Tibial nerve (tissue), 4 donors: Measurements from ENCODE around the gene ATG5. TPM values are rescaled to one million over a fixed set of nuclear protein-coding genes. Genes with fewer than 3 reads are reported as not detected.

ENCODE experiments used
- DNase-seq, 2 donors: peaks; one replicate each; pipeline ENCODE4 v3.0.0-alpha.2; 2019; ENCODE audit warnings: low spot score in 2 of 2
- H3K27ac ChIP-seq, 4 donors: fragments of 200-600 bp; sonication (generic) in 3 of 4; one replicate each; pipeline ENCODE4 v1.5.1; 2017 to 2019; ENCODE audit warnings: mild to moderate bottlenecking in 1 of 4
- H3K27me3 ChIP-seq, 2 donors: fragments of 200-600 bp; sonication (generic) in 1 of 2; one replicate each; pipeline versions ENCODE4 v1.5.1 to v1.6.0; 2017 to 2019
- H3K36me3 ChIP-seq, 3 donors: fragments of 200-600 bp; sonication (generic); one replicate each; pipeline ENCODE4 v1.5.1; 2018 to 2019
- H3K4me1 ChIP-seq, 4 donors: fragments of 200-600 bp; sonication (generic) in 3 of 4; one replicate each; pipeline ENCODE4 v1.5.1; 2017 to 2019
- H3K4me3 ChIP-seq, 4 donors: fragments of 200-600 bp; sonication (generic) in 3 of 4; one replicate each; pipeline ENCODE4 v1.5.1; 2017 to 2019; ENCODE audit warnings: mild to moderate bottlenecking in 1 of 4, moderate library complexity in 1 of 4
- H3K9me3 ChIP-seq, 4 donors: fragments of 200-600 bp; sonication (generic) in 3 of 4; one replicate each; pipeline ENCODE4 v1.5.1; 2017 to 2019
- CTCF ChIP-seq, 5 experiments: fragments of 200-600 bp in 3 of 5; fragments of 450-650 bp in 2 of 5; sonication (generic) in 3 of 5; IDR thresholded peaks; one replicate each; pipeline ENCODE4 v1.5.1; 2016 to 2019; ENCODE audit warnings: antibody characterized with exemption in 5 of 5, mild to moderate bottlenecking in 3 of 5, moderate library complexity in 2 of 5
- EP300 ChIP-seq, 2 donors: sonication (generic); formaldehyde crosslinking; IDR thresholded peaks; one replicate each; pipeline ENCODE4 v1.6.1; 2017; ENCODE audit warnings: antibody characterized with exemption in 2 of 2, mild to moderate bottlenecking in 1 of 2
- POLR2A ChIP-seq, 2 donors: fragments of 450-650 bp; IDR thresholded peaks; one replicate each; pipeline ENCODE4 v1.6.1; 2017; ENCODE audit warnings: antibody characterized with exemption in 2 of 2, mild to moderate bottlenecking in 2 of 2, moderate library complexity in 2 of 2
- WGBS, 2 donors: methylation state at CpG; one replicate each; pipeline ENCODE4 v1.1.5; 2018; 5-methylcytosine and 5-hydroxymethylcytosine counted together
- total RNA-seq, 4 donors: library from RNA; depleted of rRNA; stranded (reverse); fragments of >200 nt; gene quantifications; one replicate each; pipeline ENCODE4 v1.1.0, GENCODE V29; 2016

ATG5 gene
- total RNA-seq, 4 donors from 2014 or later, result 25.5 to 39.1 (median 35.7) TPM

GRCh38 chr6:106258726-106259125 lies 66.8 kb downstream of the ATG5 start:
- Histone ChIP-seq H3K4me1 (peaks cover 0 to 7% (median under 1%) of the 10 kb centered on the region in 4 donors), H3K27me3 (no peaks in the 10 kb centered on the region), H3K9me3 (no peaks in the 10 kb centered on the region), H3K36me3 (peaks cover 0 to 12% (median 0%) of the 10 kb centered on the region in 3 donors), H3K27ac (no peak overlapping the region), H3K4me3 (no peak overlapping the region)
- no peak for DNase-seq
- no peak for TF ChIP-seq EP300 (IDR thresholded peaks at IDR 0.05)
- no peak for TF ChIP-seq POLR2A (IDR thresholded peaks at IDR 0.05)
- TF ChIP-seq CTCF (IDR thresholded peaks at IDR 0.05), result no peak

GRCh38 chr6:106257195-106257594 lies 68.4 kb downstream of the ATG5 start:
- no peak for DNase-seq
- Histone ChIP-seq H3K9me3 (no peaks in the 10 kb centered on the region), H3K4me1 (peaks cover 0 to 20% (median 4%) of the 10 kb centered on the region in 4 donors), H3K27ac (no peak overlapping the region), H3K4me3 (no peak overlapping the region), H3K36me3 (no peaks in the 10 kb centered on the region), H3K27me3 (no peaks in the 10 kb centered on the region)
- WGBS, 2 donors, result 86 to 87% methylated on average over 2 of the region's 2 CpGs
- TF ChIP-seq EP300 (IDR thresholded peaks at IDR 0.05) (no peak), POLR2A (IDR thresholded peaks at IDR 0.05) (no peak), CTCF (IDR thresholded peaks at IDR 0.05) (no peak)

- 86% methylated on average over 4 of the region's 4 CpGs for WGBS, 2 donors
- H3K9me3 ChIP-seq, result no peaks in the 10 kb centered on the region
- no peak overlapping the region for H3K27ac ChIP-seq
- H3K27me3 ChIP-seq, result no peaks in the 10 kb centered on the region
- no peak for DNase-seq
- no peak overlapping the region for H3K4me3 ChIP-seq
- peaks cover 0 to 20% (median 4%) of the 10 kb centered on the region in 4 donors for H3K4me1 ChIP-seq
- TF ChIP-seq CTCF (IDR thresholded peaks at IDR 0.05) (no peak), POLR2A (IDR thresholded peaks at IDR 0.05) (no peak), EP300 (IDR thresholded peaks at IDR 0.05) (no peak)
- no peaks in the 10 kb centered on the region for H3K36me3 ChIP-seq
These were observed 69.2 kb downstream of the ATG5 start for GRCh38 chr6:106256201-106256968.

GRCh38 chr6:106255306-106255705 lies 70.3 kb downstream of the ATG5 start:
- H3K36me3 ChIP-seq, result no peaks in the 10 kb centered on the region
- no peak overlapping the region for H3K27ac ChIP-seq
- no peaks in the 10 kb centered on the region for H3K27me3 ChIP-seq
- no peak for TF ChIP-seq EP300 (IDR thresholded peaks at IDR 0.05)
- TF ChIP-seq CTCF (IDR thresholded peaks at IDR 0.05), result no peak
- no peak for TF ChIP-seq POLR2A (IDR thresholded peaks at IDR 0.05)
- no peaks in the 10 kb centered on the region for H3K9me3 ChIP-seq
- no peak for DNase-seq
- no peak overlapping the region for H3K4me3 ChIP-seq
- WGBS, 2 donors, result 93 to 94% methylated on average over 3 of the region's 3 CpGs
- H3K4me1 ChIP-seq, result peaks cover 0 to 20% (median 4%) of the 10 kb centered on the region in 4 donors

- no peak for DNase-seq
- TF ChIP-seq CTCF (IDR thresholded peaks at IDR 0.05) (no peak), POLR2A (IDR thresholded peaks at IDR 0.05) (no peak), EP300 (IDR thresholded peaks at IDR 0.05) (no peak)
- Histone ChIP-seq H3K9me3 (no peaks in the 10 kb centered on the region), H3K27ac (no peak overlapping the region), H3K4me3 (no peak overlapping the region), H3K27me3 (no peaks in the 10 kb centered on the region), H3K36me3 (no peaks in the 10 kb centered on the region), H3K4me1 (peaks cover 0 to 20% (median 4%) of the 10 kb centered on the region in 4 donors)
These were observed 70.9 kb downstream of the ATG5 start for GRCh38 chr6:106254636-106255035.
